ENCODE measurements around the gene GPR35. TPM values are rescaled to one million over a fixed set of nuclear protein-coding genes. Genes with fewer than 3 reads are reported as not detected.
A peak's percentile ranks its signal among the peaks of the same experiment; 100 is the strongest.

The GPR35 gene
- total RNA-seq, 8 experiments from 2014 or later, result 0.15 to 1.3 (median 0.54) TPM

DNA sequence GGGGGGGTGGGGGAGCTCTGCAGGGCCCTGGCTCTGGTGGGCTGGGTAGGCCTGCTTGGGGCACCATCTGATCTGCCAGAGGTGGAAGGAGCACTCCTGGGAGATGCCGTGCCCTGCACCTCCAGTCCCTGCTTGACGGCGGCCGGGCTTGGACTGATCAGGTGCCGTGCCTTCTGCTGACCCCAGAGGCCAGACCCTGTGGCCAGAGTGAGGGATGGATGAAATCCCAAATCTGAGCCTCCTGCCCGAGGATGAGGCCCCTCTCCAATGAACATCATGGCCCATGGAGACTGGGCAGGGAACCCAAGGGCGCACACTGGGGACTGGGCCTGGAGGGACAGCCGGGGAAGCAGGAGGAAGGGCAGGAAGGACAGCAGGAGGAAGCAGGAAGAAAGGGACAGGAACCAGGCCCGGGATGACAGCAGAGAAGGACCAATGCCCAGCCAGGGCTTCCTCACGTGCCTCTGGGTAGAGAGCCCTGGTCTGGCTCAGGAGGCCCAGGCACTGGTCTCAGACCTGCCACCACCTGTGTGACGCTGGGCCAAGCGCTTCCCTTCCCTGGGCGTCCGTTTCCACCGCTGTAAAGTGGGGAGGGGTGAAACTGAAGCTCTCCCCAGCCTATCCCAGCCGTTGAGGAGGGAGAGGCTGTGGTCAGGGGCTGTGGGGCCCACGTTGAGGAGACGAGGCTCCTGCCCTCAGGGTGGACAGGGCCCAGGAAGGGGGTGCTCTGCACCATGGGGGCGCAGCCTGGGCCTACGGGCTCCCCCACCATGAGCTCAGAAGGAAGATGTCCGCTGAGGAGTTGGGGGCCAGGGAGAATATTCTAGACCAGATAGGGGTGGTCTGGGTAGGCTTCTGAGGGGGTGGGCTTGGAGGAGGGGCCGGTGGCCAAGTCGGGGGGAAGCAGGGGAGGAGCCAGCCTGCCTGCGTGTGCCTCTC is 1.0 kb upstream of the GPR35 start:
- WGBS, 10 experiments, result 20 to 75% (median 69%) methylated on average over 1 to 7 of the region's 24 CpGs; no CpG with 5 or more reads in 5 of the 10 experiments
- peak in 4 of 8 experiments; percentile 6 to 31 (median 13) for ATAC-seq (replicated peaks in 6 of 8)
- no peak overlapping the region for H3K27ac ChIP-seq
- no peak overlapping the region for H3K4me3 ChIP-seq
- in situ Hi-C loops (cut with MboI; ENCODE audit: low pct_unique_long_range_greater_than_20kb in 2 of 9, low sequenced_read_pairs in 9 of 9, unreplicated experiment in 9 of 9), result no loop called here
- peaks cover 0 to 8% of the 10 kb centered on the region in 2 donors for H3K4me1 ChIP-seq (replicated peaks in 1 of 2)

DNA sequence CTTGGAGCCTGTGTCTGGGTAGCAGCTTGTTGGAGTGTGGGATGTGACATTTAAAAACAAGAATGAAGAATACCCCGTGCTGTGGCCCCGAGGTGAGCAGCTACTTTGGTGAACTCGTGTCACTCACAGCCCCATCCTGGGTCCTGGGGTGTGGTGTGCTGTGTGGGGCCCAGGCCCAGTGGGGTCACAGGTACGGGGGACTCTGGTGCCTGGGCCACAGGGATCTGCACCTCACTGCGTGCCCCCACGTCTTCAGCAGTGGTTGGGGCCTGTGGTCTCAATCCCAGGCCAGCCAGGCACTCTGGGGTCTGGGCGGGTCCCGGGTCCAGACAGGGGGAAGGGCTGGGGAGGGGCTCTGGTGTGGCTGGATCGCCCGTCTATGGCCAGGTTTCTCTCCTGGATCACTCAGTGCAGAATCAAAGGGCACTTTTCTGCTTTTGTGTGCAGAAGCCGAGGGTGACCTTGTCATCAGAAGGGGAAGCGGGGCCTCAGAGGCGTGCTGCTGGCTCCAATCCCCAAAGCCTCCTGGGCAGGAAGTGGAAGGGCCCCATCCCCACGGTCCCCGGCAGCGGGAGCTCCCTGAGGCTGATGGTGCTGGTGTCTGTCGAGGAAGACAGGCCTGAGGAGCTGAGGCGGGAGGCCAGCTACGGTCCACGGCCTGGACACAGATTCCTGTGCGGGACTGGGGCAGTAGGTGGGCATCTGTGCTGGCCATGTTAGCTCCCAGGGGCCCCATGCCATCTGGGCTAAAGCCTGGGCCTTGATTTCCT is 1.4 kb downstream of the GPR35 start:
- peaks cover 0 to 8% of the 10 kb centered on the region in 2 donors for H3K4me1 ChIP-seq (replicated peaks in 1 of 2)
- no peak overlapping the region for H3K27ac ChIP-seq
- 80% methylated on average over 3 of the region's 21 CpGs; no CpG with 5 or more reads in 9 of the 10 experiments for WGBS, 10 experiments
- no peak overlapping the region for H3K4me3 ChIP-seq
- ATAC-seq (replicated peaks in 6 of 8), result peak in 4 of 8 experiments; percentile 8 to 43 (median 36)
- in situ Hi-C loops (cut with MboI; ENCODE audit: low pct_unique_long_range_greater_than_20kb in 2 of 9, low sequenced_read_pairs in 9 of 9, unreplicated experiment in 9 of 9), result no loop called here

DNA sequence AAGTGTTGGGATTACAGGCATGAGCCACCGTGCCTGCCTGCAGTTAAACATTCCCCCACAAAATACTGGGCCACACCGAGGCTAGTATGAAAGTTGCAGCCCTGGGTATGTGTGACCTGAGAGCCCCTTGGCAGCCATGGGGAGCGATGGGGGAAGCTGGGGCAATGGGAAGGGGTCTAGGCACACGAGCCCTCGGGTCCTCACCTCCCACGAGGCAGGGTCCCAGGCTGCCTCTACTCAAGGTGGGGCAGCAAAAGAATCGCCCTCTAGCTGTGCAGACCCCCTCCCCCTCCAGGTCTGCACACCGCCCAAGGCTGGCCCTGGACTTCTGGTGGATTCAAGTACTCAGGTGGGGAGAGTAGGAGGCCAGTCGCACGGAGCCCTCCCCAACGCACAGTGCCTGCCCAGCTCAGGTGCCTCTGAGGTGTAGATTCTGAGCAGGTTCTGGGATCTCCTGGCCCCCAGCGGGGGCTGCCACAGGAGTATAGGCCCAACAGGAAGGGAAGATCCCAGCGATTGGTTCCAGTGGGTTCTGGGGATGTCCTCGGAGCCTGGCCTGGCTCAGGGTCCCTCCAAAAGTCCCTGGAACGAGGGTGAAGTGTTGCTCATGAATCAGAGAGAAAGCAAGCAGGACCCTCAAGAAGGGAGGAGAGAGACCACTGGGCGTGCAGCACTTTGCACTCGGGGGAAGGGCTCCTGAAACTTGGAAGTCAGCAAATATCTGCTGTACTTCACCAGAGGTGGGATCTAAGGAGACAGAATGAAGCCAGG is 2.6 kb downstream of the GPR35 start:
- in situ Hi-C loops (cut with MboI; ENCODE audit: low pct_unique_long_range_greater_than_20kb in 2 of 9, low sequenced_read_pairs in 9 of 9, unreplicated experiment in 9 of 9), result no loop called here
- Histone ChIP-seq H3K27ac (no peak overlapping the region), H3K4me1 (replicated peaks in 1 of 2) (peaks cover 0 to 8% of the 10 kb centered on the region in 2 donors), H3K4me3 (no peak overlapping the region)
- ATAC-seq (replicated peaks in 6 of 8), result no peak
- 50 to 100% (median 67%) methylated on average over 1 to 6 of the region's 17 CpGs; no CpG with 5 or more reads in 3 of the 10 experiments for WGBS, 10 experiments

DNA sequence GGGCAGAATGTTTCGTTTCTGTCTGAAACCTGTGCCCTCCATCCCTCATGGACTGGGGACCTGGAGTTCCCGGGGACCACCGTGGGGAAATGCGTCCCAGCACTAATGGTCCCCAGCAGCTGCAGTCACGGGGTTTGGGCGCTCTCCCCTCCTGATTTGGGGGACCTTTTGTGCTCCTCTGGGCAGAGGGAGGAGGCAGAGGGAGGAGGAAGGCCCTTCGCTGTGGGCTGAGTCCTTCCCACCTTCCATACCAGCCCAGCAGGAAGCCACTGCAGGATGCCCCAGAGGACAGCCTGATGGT is 3.2 kb downstream of the GPR35 start:
- 81% methylated on average over 4 of the region's 7 CpGs; no CpG with 5 or more reads in 9 of the 10 experiments for WGBS, 10 experiments
- Histone ChIP-seq H3K4me3 (no peak overlapping the region), H3K27ac (no peak overlapping the region), H3K4me1 (replicated peaks in 1 of 2) (peaks cover 0 to 8% of the 10 kb centered on the region in 2 donors)
- in situ Hi-C loops (cut with MboI; ENCODE audit: low pct_unique_long_range_greater_than_20kb in 2 of 9, low sequenced_read_pairs in 9 of 9, unreplicated experiment in 9 of 9), result no loop called here
- no peak for ATAC-seq (replicated peaks in 6 of 8)

DNA sequence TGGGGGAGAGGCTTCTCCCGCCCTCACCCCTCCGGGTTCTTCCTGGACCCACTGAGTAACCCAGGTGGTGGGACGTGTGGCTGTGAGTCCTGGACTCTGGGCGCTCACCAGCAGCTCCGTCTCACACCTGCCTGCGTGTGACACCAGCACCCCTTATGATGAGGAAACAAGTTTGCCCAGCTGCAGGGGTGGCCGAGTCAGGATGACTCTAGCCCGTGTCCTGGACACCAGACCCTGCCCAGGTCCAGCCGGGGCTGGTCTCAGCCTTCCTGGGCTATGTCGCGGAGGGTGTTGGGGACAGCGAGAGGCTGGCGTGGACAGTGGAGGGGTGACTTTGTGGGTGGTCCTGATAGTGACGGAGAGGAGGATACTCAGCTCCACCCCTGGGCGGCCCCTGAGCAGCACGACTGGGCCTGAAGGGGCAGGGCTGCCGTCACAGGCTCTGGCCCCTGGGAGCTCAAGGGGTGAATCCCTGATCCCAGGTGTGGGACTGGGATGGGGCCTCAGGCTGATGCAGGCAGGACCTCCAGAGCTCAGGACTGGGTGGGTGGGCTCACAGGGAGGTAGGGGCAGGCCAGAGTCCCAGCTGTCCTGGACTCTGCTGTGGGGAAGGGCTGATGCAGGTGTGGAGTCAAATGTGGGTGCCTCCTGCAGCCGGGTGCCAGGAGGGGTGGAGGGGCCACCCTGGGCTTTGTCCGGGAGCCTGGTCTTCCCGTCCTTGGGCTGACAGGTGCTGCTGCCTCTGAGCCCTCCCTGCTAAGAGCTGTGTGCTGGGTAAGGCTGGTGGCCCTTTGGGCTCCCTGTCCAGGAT is 3.7 kb downstream of the GPR35 start:
- in situ Hi-C loops (cut with MboI; ENCODE audit: low pct_unique_long_range_greater_than_20kb in 2 of 9, low sequenced_read_pairs in 9 of 9, unreplicated experiment in 9 of 9), result no loop called here
- WGBS, 10 experiments, result 60% methylated on average over 1 to 4 of the region's 20 CpGs; no CpG with 5 or more reads in 8 of the 10 experiments
- peaks cover 0 to 8% of the 10 kb centered on the region in 2 donors for H3K4me1 ChIP-seq (replicated peaks in 1 of 2)
- ATAC-seq (replicated peaks in 6 of 8), result peak in 1 of 8 experiments; percentile 16
- H3K4me3 ChIP-seq, result no peak overlapping the region
- H3K27ac ChIP-seq, result no peak overlapping the region

DNA sequence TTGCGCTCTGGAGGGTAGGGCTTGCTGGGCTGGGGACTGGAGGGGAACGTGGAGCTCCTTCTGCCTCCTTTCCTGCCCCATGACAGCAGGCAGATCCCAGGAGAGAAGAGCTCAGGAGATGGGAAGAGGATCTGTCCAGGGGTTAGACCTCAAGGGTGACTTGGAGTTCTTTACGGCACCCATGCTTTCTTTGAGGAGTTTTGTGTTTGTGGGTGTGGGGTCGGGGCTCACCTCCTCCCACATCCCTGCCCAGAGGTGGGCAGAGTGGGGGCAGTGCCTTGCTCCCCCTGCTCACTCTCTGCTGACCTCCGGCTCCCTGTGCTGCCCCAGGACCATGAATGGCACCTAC is 4.3 kb downstream of the GPR35 start:
- Histone ChIP-seq H3K4me1 (replicated peaks in 1 of 2) (peaks cover 0 to 8% of the 10 kb centered on the region in 2 donors), H3K4me3 (no peak overlapping the region), H3K27ac (no peak overlapping the region)
- no peak for ATAC-seq (replicated peaks in 6 of 8)
- 40% methylated on average over 1 of the region's 5 CpGs; no CpG with 5 or more reads in 9 of the 10 experiments for WGBS, 10 experiments
- in situ Hi-C loops (cut with MboI; ENCODE audit: low pct_unique_long_range_greater_than_20kb in 2 of 9, low sequenced_read_pairs in 9 of 9, unreplicated experiment in 9 of 9), result no loop called here

DNA sequence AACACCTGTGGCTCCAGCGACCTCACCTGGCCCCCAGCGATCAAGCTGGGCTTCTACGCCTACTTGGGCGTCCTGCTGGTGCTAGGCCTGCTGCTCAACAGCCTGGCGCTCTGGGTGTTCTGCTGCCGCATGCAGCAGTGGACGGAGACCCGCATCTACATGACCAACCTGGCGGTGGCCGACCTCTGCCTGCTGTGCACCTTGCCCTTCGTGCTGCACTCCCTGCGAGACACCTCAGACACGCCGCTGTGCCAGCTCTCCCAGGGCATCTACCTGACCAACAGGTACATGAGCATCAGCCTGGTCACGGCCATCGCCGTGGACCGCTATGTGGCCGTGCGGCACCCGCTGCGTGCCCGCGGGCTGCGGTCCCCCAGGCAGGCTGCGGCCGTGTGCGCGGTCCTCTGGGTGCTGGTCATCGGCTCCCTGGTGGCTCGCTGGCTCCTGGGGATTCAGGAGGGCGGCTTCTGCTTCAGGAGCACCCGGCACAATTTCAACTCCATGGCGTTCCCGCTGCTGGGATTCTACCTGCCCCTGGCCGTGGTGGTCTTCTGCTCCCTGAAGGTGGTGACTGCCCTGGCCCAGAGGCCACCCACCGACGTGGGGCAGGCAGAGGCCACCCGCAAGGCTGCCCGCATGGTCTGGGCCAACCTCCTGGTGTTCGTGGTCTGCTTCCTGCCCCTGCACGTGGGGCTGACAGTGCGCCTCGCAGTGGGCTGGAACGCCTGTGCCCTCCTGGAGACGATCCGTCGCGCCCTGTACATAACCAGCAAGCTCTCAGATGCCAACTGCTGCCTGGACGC is 4.9 kb downstream of the GPR35 start:
- in situ Hi-C loops (cut with MboI; ENCODE audit: low pct_unique_long_range_greater_than_20kb in 2 of 9, low sequenced_read_pairs in 9 of 9, unreplicated experiment in 9 of 9), result no loop called here
- ATAC-seq (replicated peaks in 6 of 8), result no peak
- WGBS, 10 experiments, result 60 to 93% (median 89%) methylated on average over 1 to 9 of the region's 50 CpGs; no CpG with 5 or more reads in 5 of the 10 experiments
- H3K4me1 ChIP-seq (replicated peaks in 1 of 2), result peaks cover 0 to 4% of the 10 kb centered on the region in 2 donors
- H3K4me3 ChIP-seq, result no peak overlapping the region
- H3K27ac ChIP-seq, result no peak overlapping the region

DNA sequence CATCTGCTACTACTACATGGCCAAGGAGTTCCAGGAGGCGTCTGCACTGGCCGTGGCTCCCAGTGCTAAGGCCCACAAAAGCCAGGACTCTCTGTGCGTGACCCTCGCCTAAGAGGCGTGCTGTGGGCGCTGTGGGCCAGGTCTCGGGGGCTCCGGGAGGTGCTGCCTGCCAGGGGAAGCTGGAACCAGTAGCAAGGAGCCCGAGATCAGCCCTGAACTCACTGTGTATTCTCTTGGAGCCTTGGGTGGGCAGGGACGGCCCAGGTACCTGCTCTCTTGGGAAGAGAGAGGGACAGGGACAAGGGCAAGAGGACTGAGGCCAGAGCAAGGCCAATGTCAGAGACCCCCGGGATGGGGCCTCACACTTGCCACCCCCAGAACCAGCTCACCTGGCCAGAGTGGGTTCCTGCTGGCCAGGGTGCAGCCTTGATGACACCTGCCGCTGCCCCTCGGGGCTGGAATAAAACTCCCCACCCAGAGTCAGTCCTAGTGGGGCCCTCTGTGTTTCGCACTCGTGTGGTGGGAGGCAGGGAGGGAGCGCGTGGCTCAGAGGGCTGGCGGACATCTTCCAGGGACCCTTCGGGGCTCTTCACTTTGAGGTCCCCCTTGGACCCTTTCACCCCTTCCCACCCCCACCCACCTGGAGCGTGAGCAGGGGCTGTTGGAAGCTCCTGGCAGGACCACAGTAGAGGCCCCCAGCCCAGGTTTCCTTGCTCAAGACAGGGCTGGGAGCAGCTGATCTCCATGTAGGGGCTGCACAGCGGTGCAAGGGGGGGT is 5.7 kb downstream of the GPR35 start:
- in situ Hi-C loops (cut with MboI; ENCODE audit: low pct_unique_long_range_greater_than_20kb in 2 of 9, low sequenced_read_pairs in 9 of 9, unreplicated experiment in 9 of 9), result no loop called here
- Histone ChIP-seq H3K4me1 (replicated peaks in 1 of 2) (peaks cover 0 to 3% of the 10 kb centered on the region in 2 donors), H3K4me3 (no peak overlapping the region), H3K27ac (no peak overlapping the region)
- WGBS, 10 experiments, result 60 to 78% methylated on average over 1 to 4 of the region's 21 CpGs; no CpG with 5 or more reads in 8 of the 10 experiments
- no peak for ATAC-seq (replicated peaks in 6 of 8)

DNA sequence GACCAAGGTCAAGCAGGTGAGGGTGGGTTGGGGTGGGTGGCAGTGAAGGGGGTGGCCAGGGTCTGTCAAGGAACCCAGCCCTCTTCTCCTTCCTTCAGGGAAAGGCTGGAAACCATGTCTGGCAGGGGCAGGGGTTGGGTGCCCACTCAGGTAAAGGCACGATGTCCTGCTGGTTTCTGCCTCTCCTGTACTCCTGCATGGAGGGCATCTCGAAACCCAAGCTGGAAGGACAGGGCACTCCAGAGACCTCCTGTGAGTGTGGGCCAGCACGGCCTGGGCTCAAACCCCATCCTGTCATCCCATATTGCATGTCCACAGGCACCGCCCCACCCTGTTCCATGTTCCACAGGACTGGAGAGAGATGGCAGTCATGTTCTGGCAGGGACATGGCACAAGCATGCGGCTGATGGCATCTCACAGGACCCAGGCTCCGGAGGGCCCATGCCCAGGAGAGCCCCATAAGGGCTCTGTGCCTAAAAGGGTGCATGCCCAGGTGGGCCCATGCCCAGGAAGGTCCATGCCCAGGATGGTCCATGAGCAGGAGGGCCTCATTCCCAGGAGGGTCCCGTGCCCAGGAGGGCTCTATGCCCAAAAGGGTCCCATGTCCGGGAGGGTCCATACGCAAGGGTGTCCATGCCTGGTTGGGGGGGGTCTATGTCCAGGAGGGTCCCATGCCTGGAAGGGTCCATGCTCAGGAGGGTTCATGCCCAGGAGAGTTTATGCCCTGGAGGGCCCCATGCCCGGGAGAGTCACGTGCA is 6.4 kb downstream of the GPR35 start:
- WGBS, 10 experiments, result 0 to 100% (median 64%) methylated on average over 1 to 4 of the region's 11 CpGs; no CpG with 5 or more reads in 5 of the 10 experiments
- Histone ChIP-seq H3K4me1 (replicated peaks in 1 of 2) (peaks cover 0 to 3% of the 10 kb centered on the region in 2 donors), H3K27ac (no peak overlapping the region), H3K4me3 (no peak overlapping the region)
- no peak for ATAC-seq (replicated peaks in 6 of 8)
- in situ Hi-C loops (cut with MboI; ENCODE audit: low pct_unique_long_range_greater_than_20kb in 2 of 9, low sequenced_read_pairs in 9 of 9, unreplicated experiment in 9 of 9), result no loop called here

DNA sequence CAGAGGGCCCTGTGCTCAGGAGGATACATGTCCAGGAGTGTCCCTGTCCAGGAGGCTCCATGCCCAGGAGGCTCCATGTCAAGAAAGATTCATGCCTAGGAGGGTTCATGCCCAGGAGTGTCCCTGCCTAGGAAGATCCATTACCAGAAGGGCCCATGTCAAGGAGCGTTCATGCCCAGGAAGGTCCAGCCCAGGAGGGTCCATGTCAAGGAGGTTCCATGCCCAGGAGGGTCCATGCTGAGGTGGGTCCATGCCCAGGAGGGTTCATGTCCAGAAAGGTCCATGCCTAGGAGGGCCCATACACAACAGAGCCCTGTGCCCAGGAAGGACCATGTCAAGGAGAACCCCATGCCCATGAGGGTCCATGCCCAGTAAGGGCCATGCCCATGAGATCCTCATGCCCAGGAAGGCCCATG is 7.0 kb downstream of the GPR35 start:
- ATAC-seq (replicated peaks in 6 of 8), result no peak
- no peak overlapping the region for H3K4me3 ChIP-seq
- no peaks in the 10 kb centered on the region for H3K4me1 ChIP-seq (replicated peaks in 1 of 2)
- 100% methylated on average over 1 of the region's 1 CpG; no CpG with 5 or more reads in 9 of the 10 experiments for WGBS, 10 experiments
- no peak overlapping the region for H3K27ac ChIP-seq
- in situ Hi-C loops (cut with MboI; ENCODE audit: low pct_unique_long_range_greater_than_20kb in 2 of 9, low sequenced_read_pairs in 9 of 9, unreplicated experiment in 9 of 9), result no loop called here
